Raji (cell line): ENCODE data around the gene SLC31A1.

Experiments used
- POLR2A ChIP-seq: IDR thresholded peaks from 2 replicates; pipeline ENCODE4 v1.6.1; 2011; ENCODE audit warnings: low read depth, low read length, control low read depth; ENCODE audit not compliant: insufficient read depth

Gene SLC31A1

DNA sequence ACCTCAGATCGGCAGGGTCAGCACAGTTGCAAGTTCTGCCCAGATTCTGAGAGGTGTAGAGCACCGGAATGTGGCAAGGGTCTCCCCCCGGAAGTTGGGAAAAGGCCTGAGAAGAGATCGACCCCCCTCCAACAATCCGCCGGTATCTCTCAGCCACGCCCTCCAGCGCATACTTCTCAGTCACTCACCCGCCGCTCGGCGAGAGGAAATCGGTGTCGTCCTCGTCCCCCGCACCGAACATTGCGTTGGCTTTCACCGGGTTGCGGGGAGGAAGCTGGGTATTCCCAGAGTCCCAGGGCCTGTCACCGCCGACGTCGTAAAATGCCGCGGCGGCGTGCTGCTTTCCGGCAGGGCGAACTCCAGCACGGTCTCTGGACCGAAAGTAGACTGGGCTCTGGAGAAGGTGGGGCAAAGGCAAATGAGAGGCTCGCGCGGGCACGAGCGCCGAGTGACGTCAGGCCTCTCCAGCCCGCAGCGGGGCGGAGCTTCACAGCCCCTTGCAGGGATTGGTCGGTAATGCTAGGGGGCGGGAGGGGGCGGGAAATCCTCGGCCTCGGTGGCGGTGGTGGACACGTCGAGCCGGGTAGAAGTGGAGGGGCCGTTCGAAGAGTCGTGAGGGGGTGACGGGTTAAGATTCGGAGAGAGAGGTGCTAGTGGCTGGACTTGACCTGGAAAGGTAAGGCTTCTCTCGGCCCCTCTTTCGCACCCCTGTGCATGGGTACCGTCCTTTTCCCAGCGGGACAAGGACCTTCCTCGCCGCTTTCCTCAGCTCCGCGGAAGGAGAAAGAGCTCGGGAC, at the start of gene SLC31A1, which contains the start of gene FKBP15:
SLC31A1 (plus strand) TSS at position 542 of the 797 bp plus-strand sequence. CDS start 34,605 bp downstream, outside the sequence.
FKBP15 (minus strand) TSS at position 275 of the 797 bp plus-strand sequence; CDS start at position 241, 34 bp downstream.
- peak; percentile 86 for TF ChIP-seq POLR2A

DNA sequence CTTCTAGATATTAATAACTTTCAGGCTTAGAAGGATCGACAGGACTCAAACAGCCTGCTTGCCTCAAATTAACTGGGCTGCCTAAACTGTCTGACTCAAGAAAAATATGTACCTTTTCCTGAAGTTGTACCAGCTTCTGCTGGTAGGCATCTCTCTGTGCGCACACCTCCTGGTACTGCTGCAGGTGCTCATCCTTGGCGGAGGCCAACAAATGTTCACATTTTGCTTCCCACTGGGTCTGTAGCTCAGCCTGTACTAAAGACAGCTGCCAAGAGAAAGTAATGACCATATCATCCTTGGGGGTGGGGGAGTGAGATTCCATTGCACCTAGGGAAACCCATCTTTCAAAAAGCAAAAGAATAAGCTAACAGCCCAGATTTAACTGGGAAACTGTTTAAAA, 48.0 kb upstream of the SLC31A1 start:
- no peak for TF ChIP-seq POLR2A

DNA sequence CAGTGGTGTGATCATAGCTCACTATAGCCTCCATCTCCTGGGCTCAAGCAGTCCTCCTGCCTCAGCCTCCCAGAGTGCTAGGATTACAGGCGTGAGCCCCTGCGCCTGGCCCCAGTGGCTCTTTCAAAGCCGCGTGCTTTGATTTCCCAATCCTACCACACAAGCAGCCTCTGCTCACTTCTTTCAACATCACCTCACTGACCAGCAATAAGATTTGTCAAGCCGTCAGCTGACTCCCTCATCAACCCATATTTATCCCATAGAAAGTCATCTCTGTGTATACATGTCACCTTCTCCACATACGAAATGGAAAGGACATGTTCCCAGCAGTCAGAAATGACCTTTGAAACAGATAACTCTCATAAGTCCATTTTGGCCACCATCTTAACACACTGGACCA, 44.5 kb upstream of the SLC31A1 start:
- TF ChIP-seq POLR2A: no peak

DNA sequence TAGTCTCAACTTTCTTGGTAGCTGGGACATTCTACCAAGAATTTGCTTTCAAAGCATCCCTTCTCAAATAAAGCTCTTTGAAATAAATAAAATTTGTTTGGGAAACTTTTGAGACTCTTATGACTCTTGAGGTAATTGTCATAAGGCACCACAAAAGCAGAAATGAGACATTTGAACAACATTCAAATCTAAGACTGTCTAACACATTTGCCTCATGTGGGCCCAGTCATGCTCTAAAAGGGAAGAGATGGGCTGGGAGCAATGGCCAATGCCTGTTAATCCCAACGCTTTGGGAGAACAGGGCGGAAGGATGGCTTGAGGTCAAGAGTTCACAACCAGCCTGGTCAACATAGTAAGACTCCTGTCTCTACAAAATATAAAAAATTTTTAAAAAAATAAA, 44.1 kb upstream of the SLC31A1 start:
- no peak for TF ChIP-seq POLR2A

DNA sequence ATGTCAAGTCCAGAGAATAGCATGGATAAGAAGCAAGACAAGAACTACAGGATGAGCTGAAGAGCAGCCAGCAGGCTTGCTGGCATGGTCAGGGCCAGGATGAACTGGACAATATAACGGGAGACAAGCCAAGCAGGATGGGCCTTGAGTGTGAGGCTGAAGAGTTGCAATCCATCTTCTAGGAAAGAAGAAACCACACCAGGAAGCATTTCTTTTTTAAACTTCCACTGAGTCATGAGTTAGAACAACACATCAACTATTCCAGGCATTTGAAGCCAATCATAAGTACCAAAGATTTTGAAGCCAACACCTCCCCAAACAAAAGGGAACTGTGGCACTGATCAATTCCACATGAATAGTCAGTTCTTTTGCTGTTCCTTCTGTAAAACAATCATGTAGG, 43.3 kb upstream of the SLC31A1 start:
- TF ChIP-seq POLR2A: no peak

DNA sequence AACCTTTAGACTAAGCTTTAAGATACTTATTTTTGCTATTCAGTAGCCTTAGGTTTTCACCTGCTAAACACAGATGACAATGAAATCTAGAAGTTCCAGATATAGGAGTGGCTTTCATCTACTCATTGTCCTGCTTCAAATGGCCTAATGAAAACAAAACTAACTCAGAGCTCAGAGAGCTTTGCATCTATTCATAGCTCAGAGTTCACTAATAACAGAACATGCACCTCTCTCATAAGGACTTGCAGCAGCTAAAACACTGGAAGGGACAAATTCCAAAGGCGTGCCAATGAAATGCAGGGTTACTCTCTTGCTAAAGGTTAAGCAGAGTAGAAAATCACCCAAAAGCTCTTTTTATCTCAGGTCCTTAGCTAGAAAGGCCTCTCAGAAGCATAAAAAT, 41.5 kb upstream of the SLC31A1 start:
- no peak for TF ChIP-seq POLR2A

DNA sequence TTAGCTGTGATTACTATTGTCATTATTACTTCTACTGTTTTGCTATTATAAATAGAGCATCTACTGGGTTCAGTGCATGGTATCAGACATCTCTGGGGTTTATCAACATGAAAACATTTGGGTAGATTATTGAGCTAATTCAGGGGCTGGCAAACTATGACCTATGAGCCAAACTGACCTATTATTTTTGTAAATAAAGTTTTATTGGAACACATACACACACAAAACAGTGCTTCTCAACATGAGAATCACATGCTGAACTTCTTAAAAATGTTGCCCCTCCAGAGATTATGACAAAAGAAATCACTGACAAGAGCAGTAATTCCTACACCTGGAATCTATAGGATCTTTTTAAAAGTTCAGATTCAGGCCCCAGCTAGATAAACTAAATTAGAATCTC, 40.2 kb upstream of the SLC31A1 start:
- TF ChIP-seq POLR2A: no peak

DNA sequence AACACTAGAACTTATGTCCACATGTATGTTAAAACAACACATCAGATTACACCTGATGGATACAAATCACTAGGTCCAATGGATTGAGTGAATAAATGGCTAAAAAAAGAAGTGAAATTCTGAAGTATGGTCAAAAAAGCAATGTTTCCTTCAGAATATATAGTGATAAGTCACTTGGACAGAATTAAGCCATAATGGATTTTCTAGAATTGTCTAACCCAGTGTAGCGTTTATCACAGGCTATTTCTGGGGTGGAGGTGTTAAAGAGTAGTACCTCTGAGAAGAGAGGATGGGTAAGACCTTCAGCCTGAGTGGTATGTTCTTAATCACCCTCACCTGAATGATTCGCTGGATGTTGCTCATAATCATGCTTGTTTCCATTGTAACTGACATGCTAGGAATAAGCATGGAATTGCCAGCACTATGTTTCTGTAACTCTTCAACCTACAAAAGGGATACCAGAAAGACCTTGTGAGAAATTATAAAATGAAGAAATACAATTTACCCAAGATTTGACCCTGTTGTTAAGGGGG, 37.3 kb upstream of the SLC31A1 start:
- no peak for TF ChIP-seq POLR2A

DNA sequence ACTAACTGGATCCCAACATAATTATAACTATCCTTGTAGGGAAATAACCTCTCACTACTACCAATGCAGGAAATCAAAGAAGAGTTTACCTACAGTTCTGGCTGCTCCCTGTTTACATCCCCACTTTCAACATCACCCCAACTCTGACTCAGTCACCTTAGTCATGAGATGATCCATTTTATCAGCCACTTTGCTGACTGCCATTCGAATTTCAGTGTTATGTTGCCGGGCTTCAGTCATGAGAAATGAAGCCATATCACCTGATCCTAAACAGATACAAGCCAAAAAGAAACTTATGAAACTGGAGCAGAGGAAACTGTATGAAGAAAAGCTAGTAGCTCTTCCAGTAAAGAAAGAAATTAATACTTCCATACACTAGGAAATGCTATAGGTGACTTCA, 36.8 kb upstream of the SLC31A1 start:
- no peak for TF ChIP-seq POLR2A

DNA sequence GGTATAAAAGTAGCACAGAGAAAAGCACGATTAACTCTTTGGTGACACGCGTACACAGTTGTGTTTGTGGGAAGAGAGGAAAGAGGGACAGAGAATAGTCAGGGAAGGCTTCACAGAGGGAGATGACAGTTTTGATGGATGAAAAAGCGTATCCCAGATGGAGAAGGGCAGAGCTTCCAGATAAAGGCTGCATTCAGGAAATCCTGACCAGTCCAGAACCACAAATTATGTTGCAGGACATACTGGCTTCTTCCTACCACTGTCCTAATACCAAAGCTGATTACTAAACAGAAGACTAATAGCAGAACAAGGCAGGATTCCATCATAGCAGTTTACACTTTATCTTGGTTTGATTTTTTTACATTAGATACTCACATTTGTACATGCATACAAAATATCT, 36.1 kb upstream of the SLC31A1 start:
- TF ChIP-seq POLR2A: no peak

DNA sequence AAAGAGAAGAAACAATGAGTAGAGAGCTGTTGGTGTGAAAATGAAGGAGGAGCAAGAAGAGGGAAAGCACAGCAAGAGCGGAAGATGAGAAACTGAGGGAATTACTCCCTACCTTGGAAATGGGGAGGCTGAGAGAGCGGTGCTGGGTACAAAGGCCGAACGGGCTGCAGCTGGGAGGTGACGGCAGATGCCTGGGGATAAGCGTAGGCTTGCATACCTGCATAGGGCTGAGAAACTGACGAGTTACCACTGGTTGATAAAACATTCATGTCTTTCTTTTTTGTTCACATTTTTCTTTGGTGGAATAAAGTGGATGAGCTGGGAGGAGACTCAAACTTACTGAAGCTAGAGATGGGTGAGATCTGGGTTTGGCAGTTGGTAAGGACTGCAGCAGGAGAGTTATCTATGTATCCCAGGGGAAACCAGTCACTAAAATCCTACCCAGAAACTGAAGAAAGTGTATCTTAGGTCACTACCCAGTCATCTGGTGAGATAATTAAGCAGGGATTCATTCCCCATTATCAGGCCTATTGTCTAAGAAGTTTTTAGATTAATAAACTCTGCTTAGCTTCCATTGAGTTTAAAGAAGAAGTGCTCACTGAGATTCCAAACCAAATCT, 35.1 kb upstream of the SLC31A1 start:
- no peak for TF ChIP-seq POLR2A

DNA sequence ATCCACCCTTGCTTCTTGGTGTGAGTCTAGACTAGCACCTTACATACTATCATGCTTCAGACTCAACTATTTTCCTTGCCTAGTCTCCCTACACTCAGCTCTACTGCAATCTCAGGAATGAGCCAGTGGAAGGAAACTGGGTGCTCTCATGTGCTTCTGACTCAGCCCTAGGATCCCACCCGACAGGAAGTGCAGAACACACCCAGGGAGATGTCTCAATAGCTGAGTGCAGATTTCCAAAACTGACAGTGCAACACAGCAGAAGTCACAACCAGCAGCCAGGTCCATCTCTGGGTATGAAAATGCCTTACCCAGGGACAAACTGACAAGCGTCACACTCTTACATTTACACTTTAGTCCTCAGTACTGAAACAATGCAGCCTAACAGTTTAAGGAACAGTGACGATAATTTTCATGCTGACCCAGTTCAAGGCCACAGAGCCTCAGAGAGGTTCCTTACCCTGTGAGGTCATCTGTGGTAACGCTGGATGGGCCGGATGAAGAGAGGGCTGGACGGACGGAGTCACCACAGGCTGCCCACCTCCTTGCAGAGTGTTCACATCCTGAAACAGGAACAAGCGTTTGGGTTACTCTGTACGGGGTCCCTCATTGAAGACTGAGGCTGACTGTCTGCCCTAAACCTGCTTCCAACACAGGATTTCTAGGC, 33.3 kb upstream of the SLC31A1 start:
- TF ChIP-seq POLR2A: no peak

DNA sequence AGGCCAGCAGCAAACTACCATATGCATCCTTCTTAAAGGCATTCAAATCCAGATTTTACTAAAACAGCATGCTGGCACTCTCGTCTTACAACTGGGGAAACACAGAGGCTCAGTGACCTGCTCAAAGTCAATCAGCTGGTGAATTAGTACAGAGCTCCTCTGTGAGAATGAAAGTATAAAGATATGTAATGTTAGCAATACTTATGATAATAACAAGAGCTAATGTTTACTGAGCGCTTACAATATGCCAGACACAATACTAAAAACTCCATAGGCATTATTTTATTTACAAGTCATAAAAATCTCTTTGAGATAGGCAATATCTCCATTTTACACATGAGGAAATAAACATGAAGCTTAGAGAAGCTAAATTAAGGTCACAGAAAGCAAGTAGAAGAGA, 28.9 kb upstream of the SLC31A1 start:
- TF ChIP-seq POLR2A: no peak

DNA sequence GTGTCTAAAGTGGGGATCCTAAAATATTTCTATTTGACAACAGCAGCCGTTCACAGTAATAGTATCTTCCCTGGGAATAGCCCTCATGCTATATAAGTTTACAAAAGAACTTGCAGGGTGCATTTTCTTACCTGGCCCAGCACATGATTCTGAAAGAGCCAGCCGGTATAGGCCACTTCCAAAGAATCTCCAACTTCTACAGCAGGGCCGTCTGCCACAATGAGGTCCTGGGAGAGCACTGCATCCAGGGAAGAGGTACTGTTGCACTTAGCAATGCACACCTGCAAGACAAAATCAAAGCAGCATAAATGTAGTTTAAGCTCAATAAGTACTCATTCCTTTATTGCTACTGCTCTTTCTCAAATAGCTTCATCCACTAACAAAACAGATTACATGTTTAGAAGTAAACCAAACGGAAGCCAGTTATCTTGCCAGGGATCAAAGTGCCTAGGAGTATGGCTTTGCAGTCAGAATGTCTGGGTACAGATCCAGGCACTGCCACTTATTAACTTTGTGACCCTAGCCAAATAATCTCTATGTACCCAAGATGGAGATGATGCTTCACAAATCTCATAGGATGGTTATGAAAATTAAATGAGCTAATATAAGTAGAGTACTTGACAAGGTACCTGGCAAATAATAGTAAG, 21.5 kb upstream of the SLC31A1 start:
- TF ChIP-seq POLR2A: no peak

DNA sequence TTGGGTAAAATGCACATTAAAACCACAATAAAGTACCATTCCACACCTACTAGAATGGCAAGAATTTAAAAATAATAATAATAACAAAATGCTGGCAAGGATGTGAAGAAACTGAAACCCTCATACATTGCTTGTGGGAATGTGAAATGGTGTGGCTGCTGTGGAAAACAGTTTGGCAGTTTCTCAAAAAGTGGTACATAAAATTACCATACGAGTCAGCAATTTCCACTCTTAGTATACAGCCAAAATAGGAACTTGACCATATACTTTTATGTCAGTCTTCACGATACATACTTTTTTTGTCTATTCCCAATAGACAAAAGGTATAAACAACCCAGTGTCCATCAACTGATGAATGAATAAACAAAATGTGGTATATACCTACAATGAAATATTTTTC, 15.9 kb upstream of the SLC31A1 start:
- no peak for TF ChIP-seq POLR2A
